ENCODE results near the gene COLEC12. TPM values are rescaled to one million over a fixed set of nuclear protein-coding genes. Genes with fewer than 3 reads are reported as not detected.

Gene COLEC12
- 10 to 100 TPM in 1 of 4 donors, 1 to 10 TPM in 3; 4.1 to 10.6 (median 6.5) TPM for total RNA-seq
- 1.7 TPM for polyA plus RNA-seq
- long read RNA-seq, donor 1, full-length matches to known transcripts: 11 of 16 reads
- long read RNA-seq, donor 1, partial matches to known transcripts: 5 of 16 reads
- long read RNA-seq, donor 1, other reads (novel, unspliced or antisense): 0 of 16 reads
- long read RNA-seq, donor 2, full-length matches to known transcripts: 4 of 8 reads
- long read RNA-seq, donor 2, partial matches to known transcripts: 3 of 8 reads
- long read RNA-seq, donor 2, other reads (novel, unspliced or antisense): 1 of 8 reads
- long read RNA-seq, donor 3, full-length matches to known transcripts: 1 of 9 reads
- long read RNA-seq, donor 3, partial matches to known transcripts: 7 of 9 reads
- long read RNA-seq, donor 3, other reads (novel, unspliced or antisense): 1 of 9 reads
- long read RNA-seq, donor 4, full-length matches to known transcripts: 2 of 3 reads
- long read RNA-seq, donor 4, partial matches to known transcripts: 0 of 3 reads
- long read RNA-seq, donor 4, other reads (novel, unspliced or antisense): 1 of 3 reads

DNA sequence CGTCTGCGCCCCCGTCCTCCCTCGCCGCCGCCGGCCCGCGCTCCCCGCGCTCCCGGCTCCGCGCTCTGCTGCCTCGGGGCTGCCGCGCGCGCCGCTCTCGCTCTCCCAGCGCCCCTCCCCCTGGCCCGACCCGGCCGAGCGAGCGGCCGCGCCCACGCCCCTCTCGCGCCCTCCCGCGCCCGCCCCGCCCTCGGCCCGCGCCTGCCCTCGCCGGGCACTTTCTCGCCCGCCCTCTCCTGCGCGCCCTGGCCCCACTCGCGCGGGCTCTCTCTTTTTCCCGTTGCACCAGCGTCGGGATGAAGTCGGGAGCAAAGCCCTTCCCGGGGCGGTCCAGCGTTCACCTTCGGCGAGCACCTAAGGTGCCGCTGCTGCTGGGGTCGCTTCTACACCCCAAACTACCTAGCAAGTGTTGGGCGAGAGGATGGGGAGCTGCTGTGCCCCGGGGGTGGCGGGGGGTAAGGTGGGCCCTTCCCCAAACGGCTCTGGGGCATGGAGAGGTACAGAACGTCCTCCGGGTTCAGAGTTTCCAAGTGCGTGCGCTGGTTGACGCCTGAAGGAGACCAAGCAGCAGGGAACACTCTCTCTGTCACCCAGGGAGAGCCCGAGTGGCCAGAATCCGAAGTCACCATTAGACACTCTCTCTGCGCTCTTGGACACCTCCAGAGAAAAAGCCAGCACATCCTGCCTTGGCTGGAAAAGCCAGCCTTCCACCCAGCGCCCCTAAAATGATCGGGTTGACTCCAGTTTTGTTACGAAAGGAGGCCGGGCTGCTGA is at the start of gene COLEC12:
COLEC12 (minus strand) TSS at position 70 of the 774 bp plus-strand sequence. CDS start 187 bp downstream, outside the sequence.
- intact Hi-C loops (cut with DNase I): loop anchor here in 1 of 4 donors (10.0 kb wide), 1 partner anchor 46 kb away; no protein-coding TSS in a partner anchor
- no peak within 1 kb of the TSS for H3K27ac ChIP-seq (ENCODE audit: low read length)
- no peaks in the 10 kb centered on the region for H3K9me3 ChIP-seq (ENCODE audit: control insufficient read depth, low read length)
- H3K4me1 ChIP-seq (ENCODE audit: control insufficient read depth, insufficient read depth, low read length): no peaks in the 10 kb centered on the region
- no peaks in the 10 kb centered on the region for H3K27me3 ChIP-seq (ENCODE audit: control insufficient read depth, insufficient read depth)
- peak; percentile 61 to 62 for ATAC-seq
- 4% methylated on average over 75 of the region's 75 CpGs for WGBS
- DNase-seq: peak; percentile 32 to 82 (median 76)
- peak within 1 kb of the TSS; percentile 49 for H3K4me3 ChIP-seq (ENCODE audit: low read length)

DNA sequence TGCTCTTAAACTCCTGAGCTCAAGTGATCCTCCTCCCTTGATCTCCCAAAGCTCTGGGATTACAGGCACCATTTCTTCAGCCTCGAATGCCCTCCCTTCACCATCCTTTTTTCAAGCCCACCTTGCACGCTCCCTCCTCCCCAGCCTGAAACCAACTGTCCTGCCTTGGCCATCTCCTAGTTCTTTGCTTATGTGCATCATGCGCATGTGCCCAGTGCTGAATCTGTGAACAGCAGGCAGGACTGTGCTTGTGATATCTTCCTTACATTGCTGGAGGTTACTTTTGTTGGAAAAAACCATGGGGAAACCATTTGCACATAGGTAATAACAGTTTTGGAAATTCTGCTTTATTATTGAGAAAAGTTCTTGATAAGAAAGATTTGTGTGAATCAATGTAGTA is 49.5 kb upstream of the COLEC12 start:
- Histone ChIP-seq H3K4me3 (ENCODE audit: low read length) (no peak overlapping the region), H3K4me1 (ENCODE audit: control insufficient read depth, insufficient read depth, low read length) (no peaks in the 10 kb centered on the region), H3K27ac (ENCODE audit: low read length) (no peak overlapping the region), H3K27me3 (ENCODE audit: control insufficient read depth, insufficient read depth) (no peaks in the 10 kb centered on the region), H3K9me3 (ENCODE audit: control insufficient read depth, low read length) (no peaks in the 10 kb centered on the region)
- no peak for DNase-seq
- WGBS: 78% methylated on average over 3 of the region's 3 CpGs
- intact Hi-C loops (cut with DNase I): no loop called here
- no peak for ATAC-seq

DNA sequence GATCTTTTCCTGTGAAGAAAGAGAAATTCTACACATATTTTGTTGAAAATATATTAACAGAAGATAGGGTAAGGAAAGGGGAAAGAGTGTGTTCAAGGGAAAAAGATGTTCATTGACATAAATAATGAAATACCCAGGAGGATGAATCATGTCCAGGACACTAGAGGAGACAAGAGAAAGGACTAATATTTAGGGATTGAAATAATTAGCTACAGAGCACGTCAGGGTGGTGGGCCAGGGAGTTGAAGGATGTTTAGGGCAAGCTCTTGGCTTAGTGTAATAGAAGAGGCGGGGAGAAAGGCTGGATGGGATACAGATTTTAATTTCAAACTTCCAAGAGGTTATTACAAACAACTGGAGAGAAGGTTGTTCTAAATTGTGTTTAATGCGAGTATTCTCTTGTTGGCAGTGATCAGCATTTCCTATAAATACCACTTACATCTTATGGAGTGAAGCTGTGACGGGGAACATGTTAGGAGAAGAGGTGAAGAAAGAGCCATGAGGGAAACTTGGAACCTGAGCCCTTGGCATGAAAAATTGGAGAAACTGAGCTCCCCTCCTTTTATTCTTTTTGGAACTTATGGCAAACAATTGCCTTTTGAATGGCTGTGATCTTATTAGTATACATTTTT is 43.1 kb upstream of the COLEC12 start:
- H3K27ac ChIP-seq (ENCODE audit: low read length): no peak overlapping the region
- intact Hi-C loops (cut with DNase I): no loop called here
- no peak for DNase-seq
- H3K9me3 ChIP-seq (ENCODE audit: control insufficient read depth, low read length): no peaks in the 10 kb centered on the region
- H3K4me3 ChIP-seq (ENCODE audit: low read length): no peak overlapping the region
- no peak for ATAC-seq
- no peaks in the 10 kb centered on the region for H3K4me1 ChIP-seq (ENCODE audit: control insufficient read depth, insufficient read depth, low read length)
- no peaks in the 10 kb centered on the region for H3K27me3 ChIP-seq (ENCODE audit: control insufficient read depth, insufficient read depth)
- 66% methylated on average over 4 of the region's 4 CpGs for WGBS

DNA sequence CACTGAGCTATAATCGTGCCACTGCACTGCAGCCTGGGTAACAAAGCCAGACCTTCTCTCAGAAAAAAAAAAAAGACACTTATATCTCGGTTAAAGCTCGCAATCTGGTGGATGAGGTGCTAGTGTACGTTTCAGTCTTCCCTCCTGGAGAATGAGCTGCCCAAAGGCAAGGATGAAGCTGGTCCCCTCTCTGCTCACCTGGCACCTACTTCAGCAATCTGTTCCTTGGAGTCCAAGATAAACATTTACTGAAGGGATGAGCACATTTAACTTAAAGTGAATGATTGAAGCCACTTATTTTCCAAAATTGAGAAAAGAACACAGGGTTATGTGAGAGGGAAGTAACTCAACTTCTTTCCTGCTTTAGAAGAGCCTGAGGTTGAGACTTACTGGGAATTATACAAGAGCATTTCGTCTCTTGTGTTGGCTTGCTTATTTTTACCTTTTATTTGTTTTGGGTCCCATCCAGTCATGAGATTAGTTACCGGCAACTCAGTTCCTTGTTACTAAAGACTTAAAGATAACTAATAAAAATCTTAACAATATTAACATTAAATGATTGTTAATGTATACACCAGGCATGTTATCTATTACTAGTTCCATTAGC is 33.6 kb upstream of the COLEC12 start:
- WGBS: 71% methylated on average over 6 of the region's 6 CpGs
- no peaks in the 10 kb centered on the region for H3K4me1 ChIP-seq (ENCODE audit: control insufficient read depth, insufficient read depth, low read length)
- no peak overlapping the region for H3K4me3 ChIP-seq (ENCODE audit: low read length)
- H3K9me3 ChIP-seq (ENCODE audit: control insufficient read depth, low read length): no peaks in the 10 kb centered on the region
- no peak overlapping the region for H3K27ac ChIP-seq (ENCODE audit: low read length)
- ATAC-seq (no peak), DNase-seq (no peak)
- intact Hi-C loops (cut with DNase I): no loop called here
- H3K27me3 ChIP-seq (ENCODE audit: control insufficient read depth, insufficient read depth): no peaks in the 10 kb centered on the region

DNA sequence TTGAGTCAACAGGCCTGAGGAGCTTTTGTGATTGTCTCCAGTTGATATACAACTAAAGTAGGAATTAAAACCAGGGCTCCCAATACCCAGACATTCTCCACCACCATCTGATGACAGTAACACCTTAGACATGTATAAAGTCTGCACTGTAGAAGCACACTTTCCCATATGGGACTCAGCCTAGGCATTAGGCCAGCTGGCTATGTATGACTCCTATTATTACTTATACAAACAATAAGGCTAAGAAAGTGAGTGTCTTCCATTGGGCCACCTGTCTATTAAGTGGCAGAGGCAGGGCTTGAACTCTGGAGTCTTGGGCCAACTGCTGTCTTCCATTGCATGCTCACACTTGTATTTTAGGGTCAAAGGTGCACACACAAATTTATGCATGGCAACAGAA is 32.1 kb upstream of the COLEC12 start:
- intact Hi-C loops (cut with DNase I): no loop called here
- no peak for ATAC-seq
- H3K4me3 ChIP-seq (ENCODE audit: low read length): no peak overlapping the region
- H3K27me3 ChIP-seq (ENCODE audit: control insufficient read depth, insufficient read depth): no peaks in the 10 kb centered on the region
- H3K4me1 ChIP-seq (ENCODE audit: control insufficient read depth, insufficient read depth, low read length): no peaks in the 10 kb centered on the region
- H3K27ac ChIP-seq (ENCODE audit: low read length): no peak overlapping the region
- no peaks in the 10 kb centered on the region for H3K9me3 ChIP-seq (ENCODE audit: control insufficient read depth, low read length)
- DNase-seq: no peak

DNA sequence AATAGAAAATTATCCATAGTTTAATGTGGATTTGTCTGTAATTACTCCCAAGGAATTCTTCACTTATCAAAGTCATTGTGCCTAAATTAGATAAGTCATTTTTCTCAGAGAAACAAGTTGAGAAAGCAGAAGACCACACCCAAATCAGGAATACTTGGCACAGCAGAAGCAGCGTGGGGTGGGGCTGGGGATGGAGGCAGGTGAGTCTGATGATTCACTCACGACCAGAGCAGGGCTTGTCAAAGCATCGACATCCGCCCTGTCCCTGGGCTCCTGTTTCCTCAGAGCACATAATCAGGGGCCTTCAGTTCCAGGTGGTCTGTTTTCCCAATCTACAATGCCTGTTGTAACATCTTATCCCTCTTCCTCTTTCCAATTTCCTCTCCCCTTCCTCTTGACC is 31.5 kb upstream of the COLEC12 start:
- Histone ChIP-seq H3K27me3 (ENCODE audit: control insufficient read depth, insufficient read depth) (no peaks in the 10 kb centered on the region), H3K4me3 (ENCODE audit: low read length) (no peak overlapping the region), H3K4me1 (ENCODE audit: control insufficient read depth, insufficient read depth, low read length) (no peaks in the 10 kb centered on the region), H3K27ac (ENCODE audit: low read length) (no peak overlapping the region), H3K9me3 (ENCODE audit: control insufficient read depth, low read length) (no peaks in the 10 kb centered on the region)
- intact Hi-C loops (cut with DNase I): no loop called here
- DNase-seq (no peak), ATAC-seq (no peak)
- 60% methylated on average over 4 of the region's 4 CpGs for WGBS

DNA sequence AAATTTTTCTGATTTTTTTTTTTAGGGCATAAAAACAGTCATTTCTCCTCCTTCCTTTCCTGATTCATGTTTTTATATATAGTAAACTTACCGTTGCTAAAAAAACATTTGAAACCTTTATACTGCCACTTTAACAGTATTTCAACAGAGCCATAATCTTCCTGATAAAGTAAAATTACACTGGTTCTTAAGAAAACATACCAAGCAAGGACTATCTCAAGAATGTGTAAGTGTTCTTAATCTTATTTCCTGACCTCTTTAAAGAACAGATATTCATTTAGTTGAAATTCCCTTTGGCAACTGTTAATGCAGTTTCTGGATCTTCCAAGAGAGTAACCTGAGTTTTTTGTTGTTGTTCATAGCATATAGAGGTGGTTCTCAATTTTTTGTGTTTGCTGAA is 26.6 kb upstream of the COLEC12 start:
- WGBS: 11% methylated on average over 1 of the region's 1 CpG
- ATAC-seq: no peak
- intact Hi-C loops (cut with DNase I): no loop called here

DNA sequence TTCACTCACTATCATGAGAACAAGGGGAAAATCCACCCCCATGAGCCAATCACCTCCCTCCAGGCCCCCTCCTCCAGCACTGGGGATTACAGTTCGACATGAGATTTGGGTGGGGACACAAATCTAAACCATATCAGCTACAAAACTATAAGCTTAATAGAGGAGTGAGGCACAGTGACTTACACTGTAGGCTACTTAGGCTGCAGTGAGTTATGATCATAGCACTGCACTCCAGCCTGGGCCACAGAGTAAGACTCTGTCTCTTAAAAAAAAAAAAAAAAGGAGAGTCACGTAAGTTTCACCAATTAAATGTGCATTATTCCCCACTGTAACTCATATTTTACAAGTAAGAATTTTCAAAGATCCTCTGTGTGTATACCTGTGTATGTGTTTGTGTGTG is 26.2 kb upstream of the COLEC12 start:
- Histone ChIP-seq H3K4me1 (ENCODE audit: control insufficient read depth, insufficient read depth, low read length) (no peaks in the 10 kb centered on the region), H3K4me3 (ENCODE audit: low read length) (no peak overlapping the region), H3K27ac (ENCODE audit: low read length) (no peak overlapping the region), H3K27me3 (ENCODE audit: control insufficient read depth, insufficient read depth) (no peaks in the 10 kb centered on the region), H3K9me3 (ENCODE audit: control insufficient read depth, low read length) (no peaks in the 10 kb centered on the region)
- intact Hi-C loops (cut with DNase I): no loop called here
- DNase-seq (no peak), ATAC-seq (no peak)
- WGBS: 56% methylated on average over 2 of the region's 2 CpGs

More for the DNA sequence above, 26.6 kb upstream of the COLEC12 start:
- H3K9me3 ChIP-seq (ENCODE audit: control insufficient read depth, low read length): no peaks in the 10 kb centered on the region
- no peak overlapping the region for H3K27ac ChIP-seq (ENCODE audit: low read length)
- H3K4me3 ChIP-seq (ENCODE audit: low read length): no peak overlapping the region
- H3K27me3 ChIP-seq (ENCODE audit: control insufficient read depth, insufficient read depth): no peaks in the 10 kb centered on the region
- DNase-seq: no peak
- H3K4me1 ChIP-seq (ENCODE audit: control insufficient read depth, insufficient read depth, low read length): no peaks in the 10 kb centered on the region

DNA sequence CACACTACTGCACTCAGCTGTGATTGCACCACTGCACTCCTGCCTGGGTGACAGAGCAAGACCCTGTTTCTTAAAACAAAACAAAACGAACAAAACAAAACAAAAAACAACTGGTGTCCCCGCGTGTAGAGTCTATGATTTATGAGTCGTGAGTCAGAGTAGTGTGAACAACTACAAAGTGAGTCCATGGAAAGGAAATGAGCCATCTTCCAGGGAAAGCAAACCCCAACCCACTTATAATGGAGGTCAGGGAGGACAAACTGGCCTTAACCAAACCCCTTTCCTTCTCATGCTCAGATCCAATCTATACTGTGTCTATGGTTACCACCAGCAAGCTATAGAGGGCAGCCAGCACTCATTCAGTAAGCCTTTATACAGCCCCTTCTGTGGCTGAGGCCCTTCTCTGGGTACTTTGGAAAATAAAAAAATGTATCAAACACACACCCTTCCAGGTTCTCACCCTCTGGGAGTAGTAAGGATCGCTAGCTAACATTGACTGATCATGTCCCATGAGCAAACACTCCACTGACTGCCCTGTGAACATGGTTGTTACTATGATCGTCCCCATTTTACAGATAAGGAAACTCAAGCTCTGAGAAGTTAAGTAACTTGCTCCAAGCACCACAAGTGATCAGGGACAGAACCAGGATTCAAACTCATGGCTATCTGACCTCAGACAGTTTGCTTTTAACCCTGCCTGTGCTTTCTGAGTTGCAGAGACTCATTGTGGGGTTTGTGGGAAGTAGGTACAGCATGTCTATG is 24.7 kb upstream of the COLEC12 start:
- WGBS: 77% methylated on average over 6 of the region's 6 CpGs
- DNase-seq: peak in 1 of 3 donors; percentile 22
- Histone ChIP-seq H3K4me3 (ENCODE audit: low read length) (no peak overlapping the region), H3K4me1 (ENCODE audit: control insufficient read depth, insufficient read depth, low read length) (no peaks in the 10 kb centered on the region), H3K27me3 (ENCODE audit: control insufficient read depth, insufficient read depth) (no peaks in the 10 kb centered on the region), H3K9me3 (ENCODE audit: control insufficient read depth, low read length) (no peaks in the 10 kb centered on the region), H3K27ac (ENCODE audit: low read length) (no peak overlapping the region)
- intact Hi-C loops (cut with DNase I): no loop called here
- no peak for ATAC-seq

DNA sequence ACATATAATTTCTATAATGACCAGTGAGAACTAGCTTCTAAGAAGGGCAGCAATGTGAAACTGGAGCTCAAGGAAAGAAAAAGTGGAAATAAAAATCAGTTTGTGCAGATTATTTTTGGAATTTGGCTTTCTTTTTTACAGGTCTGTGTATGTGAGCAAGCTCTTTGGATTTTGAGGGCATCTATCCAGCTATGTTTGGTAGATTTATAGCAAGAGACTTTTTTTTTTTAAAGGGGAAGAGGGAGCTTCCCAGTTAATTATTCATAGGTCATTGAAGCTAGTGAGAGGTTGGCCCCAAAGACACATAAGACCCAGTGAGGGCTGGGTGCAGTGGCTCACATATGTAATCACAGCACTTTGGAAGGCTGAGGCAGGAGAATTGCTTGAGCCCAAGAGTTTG is 24.0 kb upstream of the COLEC12 start:
- Histone ChIP-seq H3K4me1 (ENCODE audit: control insufficient read depth, insufficient read depth, low read length) (no peaks in the 10 kb centered on the region), H3K9me3 (ENCODE audit: control insufficient read depth, low read length) (no peaks in the 10 kb centered on the region), H3K27me3 (ENCODE audit: control insufficient read depth, insufficient read depth) (no peaks in the 10 kb centered on the region), H3K27ac (ENCODE audit: low read length) (no peak overlapping the region), H3K4me3 (ENCODE audit: low read length) (no peak overlapping the region)
- ATAC-seq: no peak
- no peak for DNase-seq
- intact Hi-C loops (cut with DNase I): no loop called here

Data from right cardiac atrium (tissue), 5 donors.